Activated CD4-positive, alpha-beta T cell treated with anti-CD3 and anti-CD28 coated beads for 36 hours (primary cell): ENCODE results near the gene GRK2. TPM values are rescaled to one million over a fixed set of nuclear protein-coding genes. Genes with fewer than 3 reads are reported as not detected.
A peak's percentile ranks its signal among the peaks of the same experiment; 100 is the strongest.

Source experiments
- ATAC-seq: fragments of 200-7000 bp; cut with Tn5 transposase; one replicate; pipeline ENCODE4 v1.10.0; 2021; ENCODE audit warnings: mild to moderate bottlenecking, moderate library complexity
- CTCF ChIA-PET: fragments of 350-600 bp; sonication (Branson Sonifier 250); formaldehyde crosslinking; loops from one replicate; lab custom pipeline; 2021; ENCODE audit warnings: antibody characterized with exemption; lab: Charles Lee
- POLR2A ChIA-PET: fragments of 350-600 bp; sonication (Branson Sonifier 250); formaldehyde crosslinking; loops from one replicate; lab custom pipeline; 2021; ENCODE audit warnings: antibody characterized with exemption, inconsistent platforms; lab: Charles Lee
- DNase-seq: peaks from one replicate; pipeline ENCODE4 v3.0.0-alpha.2; 2020
- H3K27ac Mint-ChIP-seq: one replicate; pipeline ENCODE4 v1.8.0; 2021; ENCODE audit warnings: mixed read lengths
- H3K27me3 Mint-ChIP-seq: one replicate; pipeline ENCODE4 v1.8.0; 2021; ENCODE audit warnings: mixed read lengths
- H3K36me3 Mint-ChIP-seq: one replicate; pipeline ENCODE4 v1.8.0; 2021; ENCODE audit warnings: low read depth, mixed read lengths
- H3K4me1 Mint-ChIP-seq: one replicate; pipeline ENCODE4 v1.8.0; 2021; ENCODE audit warnings: mixed read lengths
- H3K4me3 Mint-ChIP-seq: one replicate; pipeline ENCODE4 v1.8.0; 2021; ENCODE audit warnings: mild to moderate bottlenecking, moderate library complexity, mixed read lengths
- H3K9me3 Mint-ChIP-seq: one replicate; pipeline ENCODE4 v1.8.0; 2021; ENCODE audit warnings: low read depth, mixed read lengths
- intact Hi-C, 2 experiments: fragments of 100-400 bp; cut with DNase I in 1 of 2; cut with micrococcal nuclease in 1 of 2; formaldehyde crosslinking; loops; one replicate each; pipeline versions ENCODE4 v1.14.2 to v1.15.1; 2022 to 2024; cut with DNase I, micrococcal nuclease
- total RNA-seq, 2 experiments: library from RNA; stranded (reverse); gene quantifications; one replicate each; pipeline ENCODE4 v1.2.3, GENCODE V29; 2021

GRK2 gene
- total RNA-seq, 2 experiments from 2014 or later, result 202 to 241 TPM

DNA sequence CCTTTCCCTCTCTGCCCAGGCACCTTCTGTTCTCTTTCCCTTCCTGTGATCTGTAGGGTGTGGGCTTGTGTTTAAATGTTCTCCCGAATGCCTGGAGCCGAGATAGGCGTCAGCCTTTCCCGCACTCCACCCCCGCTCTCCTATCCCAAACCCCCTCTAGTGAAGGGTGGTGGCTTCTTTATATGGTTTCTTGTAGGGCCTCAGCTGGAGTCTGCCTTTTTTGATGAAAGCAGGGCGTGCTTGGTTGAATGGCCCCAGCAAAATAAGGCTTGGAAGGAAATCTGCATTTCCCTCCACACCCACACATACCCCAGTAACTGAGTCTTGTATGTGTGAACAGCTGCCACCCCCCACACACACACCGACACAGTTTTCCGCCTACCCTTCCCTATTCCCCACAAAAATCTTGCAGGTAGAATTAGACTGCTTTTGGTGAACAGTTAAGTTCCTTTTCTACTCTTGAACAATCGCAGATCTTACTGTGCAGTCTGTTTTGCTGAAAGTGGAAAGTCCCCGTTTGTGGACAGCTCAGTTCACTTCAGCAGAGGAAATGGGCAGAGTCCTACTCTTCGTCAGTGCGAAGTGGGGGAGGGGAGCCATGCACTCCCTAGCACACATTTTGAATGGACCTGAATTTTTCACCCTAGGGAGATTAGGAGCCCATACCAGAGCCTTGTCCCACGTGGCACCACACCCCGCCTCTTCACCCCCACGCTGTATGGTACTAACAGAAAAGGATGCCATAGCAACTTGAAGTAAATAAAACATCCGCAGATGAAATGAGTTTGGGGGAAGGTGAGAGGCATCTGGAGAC lies 25.5 kb upstream of the GRK2 start:
- H3K36me3 Mint-ChIP-seq, result peaks cover 51% of the 10 kb centered on the region
- H3K4me1 Mint-ChIP-seq, result peaks cover 51% of the 10 kb centered on the region
- peak overlapping the region; percentile 99 for H3K27ac Mint-ChIP-seq
- peak overlapping the region; percentile 98 for H3K4me3 Mint-ChIP-seq
- POLR2A ChIA-PET, result interaction anchor here (0.6 to 2.1 kb wide), 9 partner anchors 12 to 161 kb away, joined by 3 to 8 read pairs (median 5); partner anchors contain the start of genes KDM2A and PPP1CA
- DNase-seq (peak; percentile 92), ATAC-seq (peak; percentile 59)
- H3K9me3 Mint-ChIP-seq, result no peaks in the 10 kb centered on the region
- intact Hi-C loops, result loop anchor here (1.0 to 5.0 kb wide), 10 partner anchors 26 to 762 kb away; partner anchors contain the start of genes GRK2 (in 1 of the 2), KDM2A (in 1 of the 2), POLD4 (in 1 of the 2) and RCE1 (in 1 of the 2)
- CTCF ChIA-PET, result interaction anchor here (0.6 to 2.8 kb wide), 14 partner anchors 10 to 164 kb away, joined by 3 to 11 read pairs (median 4); no protein-coding TSS in a partner anchor
- H3K27me3 Mint-ChIP-seq, result no peaks in the 10 kb centered on the region

- no peak for ATAC-seq
- Mint-ChIP-seq H3K4me3 (peak overlapping the region; percentile 98), H3K4me1 (peaks cover 52% of the 10 kb centered on the region), H3K27me3 (no peaks in the 10 kb centered on the region), H3K27ac (peak overlapping the region; percentile 66), H3K9me3 (no peaks in the 10 kb centered on the region), H3K36me3 (peaks cover 60% of the 10 kb centered on the region)
- POLR2A ChIA-PET, result no interaction called here
- CTCF ChIA-PET, result interaction anchor here (0.6 kb wide), 1 partner anchor 114 kb away, joined by 3 read pairs; no protein-coding TSS in a partner anchor
- no peak for DNase-seq
- intact Hi-C loops, result loop anchor here (5.0 kb wide), 3 partner anchors 120 to 760 kb away; partner anchors contain the start of gene UNC93B1 (in 1 of the 2)
Observed at GRCh38 chr11:67242548-67242947, 23.7 kb upstream of the GRK2 start.

- DNase-seq (no peak), ATAC-seq (no peak)
- intact Hi-C loops, result loop anchor here (5.0 kb wide), 3 partner anchors 121 to 759 kb away; partner anchors contain the start of gene UNC93B1 (in 1 of the 2)
- CTCF ChIA-PET, result interaction anchor here (0.6 to 2.5 kb wide), 4 partner anchors 10 to 113 kb away, joined by 3 to 6 read pairs (median 4); no protein-coding TSS in a partner anchor
- peak overlapping the region; percentile 98 for H3K4me3 Mint-ChIP-seq
- H3K27ac Mint-ChIP-seq, result peak overlapping the region; percentile 66
- no peaks in the 10 kb centered on the region for H3K27me3 Mint-ChIP-seq
- POLR2A ChIA-PET, result no interaction called here
- peaks cover 64% of the 10 kb centered on the region for H3K36me3 Mint-ChIP-seq
- H3K4me1 Mint-ChIP-seq, result peaks cover 52% of the 10 kb centered on the region
- H3K9me3 Mint-ChIP-seq, result no peaks in the 10 kb centered on the region
Observed at GRCh38 chr11:67243051-67243450, 23.2 kb upstream of the GRK2 start.

DNA sequence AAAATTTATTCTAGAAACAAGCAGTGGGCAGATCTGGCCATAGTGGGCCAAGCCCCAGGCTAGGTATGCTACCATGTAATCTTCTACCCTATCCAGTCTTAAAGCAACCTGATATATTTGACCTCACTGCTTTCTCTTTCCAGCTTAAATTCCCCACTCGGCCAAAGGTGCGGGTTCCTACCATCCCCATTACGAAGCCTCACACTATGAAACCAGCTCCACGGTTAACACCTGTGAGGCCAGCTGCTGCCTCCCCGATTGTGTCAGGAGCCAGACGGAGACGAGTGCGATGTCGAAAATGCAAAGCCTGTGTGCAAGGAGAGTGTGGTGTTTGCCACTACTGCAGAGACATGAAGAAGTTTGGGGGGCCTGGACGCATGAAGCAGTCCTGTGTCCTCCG lies 21.2 kb upstream of the GRK2 start:
- POLR2A ChIA-PET, result no interaction called here
- CTCF ChIA-PET, result interaction anchor here (0.7 to 2.5 kb wide), 2 partner anchors 17 to 18 kb away, joined by 3 to 6 read pairs; no protein-coding TSS in a partner anchor
- no peaks in the 10 kb centered on the region for H3K27me3 Mint-ChIP-seq

GRCh38 chr11:67247946-67248550 lies 18.2 kb upstream of the GRK2 start:
- POLR2A ChIA-PET, result interaction anchor here (1.1 kb wide), 1 partner anchor 8 kb away, joined by 5 read pairs; no protein-coding TSS in a partner anchor
- Mint-ChIP-seq H3K4me1 (peaks cover 32% of the 10 kb centered on the region), H3K27me3 (no peaks in the 10 kb centered on the region)

More for the DNA sequence above, 21.2 kb upstream of the GRK2 start:
- intact Hi-C loops, result no loop called here
- Mint-ChIP-seq H3K27ac (peak overlapping the region; percentile 66), H3K36me3 (peaks cover 82% of the 10 kb centered on the region), H3K9me3 (no peaks in the 10 kb centered on the region), H3K4me3 (no peak overlapping the region), H3K4me1 (peaks cover 37% of the 10 kb centered on the region)
- DNase-seq (no peak), ATAC-seq (no peak)

GRCh38 chr11:67248653-67249052 lies 17.6 kb upstream of the GRK2 start:
- POLR2A ChIA-PET, result interaction anchor here (1.1 kb wide), 1 partner anchor 9 kb away, joined by 5 read pairs; no protein-coding TSS in a partner anchor

More at GRCh38 chr11:67247946-67248550, 18.2 kb upstream of the GRK2 start:
- Mint-ChIP-seq H3K4me3 (no peak overlapping the region), H3K36me3 (peaks cover 80% of the 10 kb centered on the region), H3K27ac (no peak overlapping the region), H3K9me3 (no peaks in the 10 kb centered on the region)
- ATAC-seq (no peak), DNase-seq (no peak)
- intact Hi-C loops, result no loop called here
- CTCF ChIA-PET, result interaction anchor here (1.2 to 1.3 kb wide), 2 partner anchors 70 to 88 kb away, joined by 5 to 7 read pairs; no protein-coding TSS in a partner anchor

DNA sequence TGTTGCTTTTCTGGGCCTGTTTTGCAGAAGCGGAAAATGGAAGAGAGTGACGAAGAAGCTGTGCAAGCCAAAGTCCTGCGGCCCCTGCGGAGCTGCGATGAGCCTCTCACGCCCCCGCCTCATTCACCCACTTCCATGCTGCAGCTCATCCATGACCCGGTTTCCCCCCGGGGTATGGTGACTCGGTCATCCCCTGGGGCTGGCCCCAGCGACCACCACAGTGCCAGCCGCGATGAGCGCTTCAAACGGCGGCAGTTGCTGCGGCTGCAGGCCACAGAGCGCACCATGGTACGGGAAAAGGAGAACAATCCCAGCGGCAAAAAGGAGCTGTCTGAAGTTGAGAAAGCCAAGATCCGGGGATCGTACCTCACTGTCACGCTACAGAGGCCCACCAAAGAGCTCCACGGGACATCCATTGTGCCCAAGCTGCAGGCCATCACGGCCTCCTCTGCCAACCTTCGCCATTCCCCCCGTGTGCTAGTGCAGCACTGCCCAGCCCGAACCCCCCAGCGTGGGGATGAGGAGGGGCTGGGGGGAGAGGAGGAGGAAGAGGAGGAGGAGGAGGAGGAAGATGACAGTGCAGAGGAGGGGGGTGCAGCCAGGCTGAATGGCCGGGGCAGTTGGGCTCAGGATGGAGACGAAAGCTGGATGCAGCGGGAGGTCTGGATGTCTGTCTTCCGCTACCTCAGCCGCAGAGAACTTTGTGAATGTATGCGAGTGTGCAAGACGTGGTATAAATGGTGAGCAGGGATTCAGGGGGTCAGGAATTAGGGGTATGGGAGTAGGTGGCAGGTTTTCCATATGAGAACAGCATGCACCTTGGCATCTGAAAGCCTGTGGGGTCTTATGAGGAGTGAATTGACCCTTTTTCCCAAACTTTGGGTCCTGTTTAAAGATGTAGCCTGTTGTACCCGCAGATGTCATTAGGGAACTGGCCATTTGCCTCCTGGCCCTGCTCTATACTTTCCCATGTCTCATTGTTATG lies 15.9 kb upstream of the GRK2 start:
- H3K4me3 Mint-ChIP-seq, result no peak overlapping the region
- POLR2A ChIA-PET, result interaction anchor here (0.6 to 0.7 kb wide), 2 partner anchors 11 to 33 kb away, joined by 4 to 5 read pairs; no protein-coding TSS in a partner anchor
- no peak for ATAC-seq
- H3K9me3 Mint-ChIP-seq, result no peaks in the 10 kb centered on the region
- intact Hi-C loops, result no loop called here
- peaks cover 22% of the 10 kb centered on the region for H3K4me1 Mint-ChIP-seq
- H3K27me3 Mint-ChIP-seq, result no peaks in the 10 kb centered on the region
- CTCF ChIA-PET, result interaction anchor here (1.0 to 5.3 kb wide), 2 partner anchors 13 to 95 kb away, joined by 3 to 38 read pairs; no protein-coding TSS in a partner anchor
- H3K36me3 Mint-ChIP-seq, result peaks cover 81% of the 10 kb centered on the region
- peak overlapping the region; percentile 19 for H3K27ac Mint-ChIP-seq
- DNase-seq, result no peak

More at GRCh38 chr11:67248653-67249052, 17.6 kb upstream of the GRK2 start:
- Mint-ChIP-seq H3K27me3 (no peaks in the 10 kb centered on the region), H3K27ac (no peak overlapping the region), H3K4me3 (no peak overlapping the region), H3K36me3 (peaks cover 81% of the 10 kb centered on the region), H3K4me1 (peaks cover 34% of the 10 kb centered on the region), H3K9me3 (no peaks in the 10 kb centered on the region)
- no peak for DNase-seq
- intact Hi-C loops, result no loop called here
- no peak for ATAC-seq
- CTCF ChIA-PET, result interaction anchor here (1.2 to 1.3 kb wide), 2 partner anchors 69 to 88 kb away, joined by 5 to 7 read pairs; no protein-coding TSS in a partner anchor

DNA sequence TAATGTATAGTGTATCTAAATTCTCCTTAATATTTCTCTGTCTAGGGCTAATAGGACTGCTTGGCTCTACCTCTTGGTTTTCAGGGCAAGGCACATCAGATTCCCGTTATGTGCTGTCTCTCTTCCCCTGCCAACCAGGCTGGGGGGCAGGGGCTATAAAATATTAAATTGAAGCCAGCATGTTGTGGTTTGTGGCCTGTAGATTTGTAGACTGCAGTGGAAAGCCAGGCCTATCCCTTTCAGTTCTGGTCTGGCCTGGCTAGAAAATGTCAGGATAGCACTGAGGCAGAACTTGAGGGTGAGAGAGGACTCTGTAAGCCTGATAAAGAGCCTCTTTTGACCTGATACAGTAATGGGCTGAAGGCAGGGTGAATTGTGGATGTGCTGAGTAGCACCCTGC lies 14.4 kb upstream of the GRK2 start:
- intact Hi-C loops, result no loop called here
- DNase-seq (no peak), ATAC-seq (no peak)
- Mint-ChIP-seq H3K27ac (no peak overlapping the region), H3K27me3 (no peaks in the 10 kb centered on the region), H3K4me3 (no peak overlapping the region), H3K4me1 (peaks cover 16% of the 10 kb centered on the region), H3K36me3 (peaks cover 76% of the 10 kb centered on the region), H3K9me3 (no peaks in the 10 kb centered on the region)
- POLR2A ChIA-PET, result interaction anchor here (2.0 kb wide), 1 partner anchor 12 kb away, joined by 9 read pairs; no protein-coding TSS in a partner anchor
- CTCF ChIA-PET, result interaction anchor here (0.6 to 5.3 kb wide), 3 partner anchors 11 to 201 kb away, joined by 3 to 38 read pairs (median 3); partner anchors contain the start of gene GPR152

DNA sequence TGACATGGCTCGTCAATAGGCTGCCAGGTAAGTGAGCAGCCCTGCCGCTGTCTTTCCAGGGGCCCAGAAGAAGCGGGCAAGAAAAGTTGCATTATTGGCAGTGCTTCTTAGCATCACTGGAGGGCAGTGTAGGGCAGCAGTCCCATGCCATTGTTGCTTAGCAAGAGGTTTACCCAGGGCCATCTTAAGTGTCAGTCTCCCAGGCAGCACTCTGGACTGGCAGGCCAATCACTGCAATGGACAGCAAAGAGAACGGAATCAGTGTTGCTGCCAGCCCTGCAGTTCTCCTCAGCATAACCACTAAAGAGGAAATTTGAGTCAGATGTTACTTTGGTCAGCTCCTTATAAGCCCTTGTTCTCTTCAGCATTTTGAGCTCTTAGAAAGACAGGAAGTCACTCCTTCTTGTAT lies 13.4 kb upstream of the GRK2 start:
- H3K4me3 Mint-ChIP-seq, result no peak overlapping the region
- POLR2A ChIA-PET, result interaction anchor here (1.7 to 2.0 kb wide), 2 partner anchors 12 to 13 kb away, joined by 6 to 9 read pairs; no protein-coding TSS in a partner anchor
- no peaks in the 10 kb centered on the region for H3K9me3 Mint-ChIP-seq
- no peaks in the 10 kb centered on the region for H3K27me3 Mint-ChIP-seq
- CTCF ChIA-PET, result interaction anchor here (1.1 to 5.3 kb wide), 9 partner anchors 9 to 181 kb away, joined by 3 to 38 read pairs (median 6); no protein-coding TSS in a partner anchor
- peak overlapping the region; percentile 47 for H3K27ac Mint-ChIP-seq
- intact Hi-C loops, result no loop called here
- DNase-seq (peak; percentile 55), ATAC-seq (peak; percentile 75)
- H3K36me3 Mint-ChIP-seq, result peaks cover 80% of the 10 kb centered on the region
- H3K4me1 Mint-ChIP-seq, result peaks cover 16% of the 10 kb centered on the region
